ENCODE data around the gene CDKAL1. TPM values are rescaled to one million over a fixed set of nuclear protein-coding genes. Genes with fewer than 3 reads are reported as not detected.

Gene CDKAL1
- total RNA-seq, 4 donors from 2014 or later = 10.1 to 22.0 (median 12.5) TPM

DNA sequence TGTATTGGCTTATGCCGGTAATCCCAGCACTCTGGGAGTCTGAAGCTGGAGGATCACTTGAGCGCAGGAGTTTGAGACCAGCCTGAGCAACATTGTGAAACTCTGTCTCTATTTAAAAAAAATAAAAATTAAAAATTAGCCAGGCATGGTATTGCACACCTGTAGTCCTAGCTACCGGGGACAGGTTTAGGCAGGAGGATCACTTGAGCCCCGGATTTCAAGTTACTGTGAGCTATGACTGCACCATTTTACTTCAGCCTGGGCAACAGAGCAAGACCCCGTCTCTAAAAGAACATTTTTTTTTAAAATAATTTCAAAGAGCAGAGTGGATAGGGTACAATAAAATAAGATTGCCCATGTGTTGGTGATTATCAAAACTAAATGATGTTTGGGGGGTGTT, 576.4 kb downstream of the CDKAL1 start:
- Histone ChIP-seq H3K4me1 (peaks cover 23% of the 10 kb centered on the region), H3K36me3 (no peaks in the 10 kb centered on the region), H3K27me3 (no peaks in the 10 kb centered on the region), H3K27ac (no peak overlapping the region), H3K4me3 (no peak overlapping the region), H3K9me3 (no peaks in the 10 kb centered on the region)
- no peak for TF ChIP-seq POLR2AphosphoS5 (IDR thresholded peaks at IDR 0.05)
- TF ChIP-seq, protein P1, sequence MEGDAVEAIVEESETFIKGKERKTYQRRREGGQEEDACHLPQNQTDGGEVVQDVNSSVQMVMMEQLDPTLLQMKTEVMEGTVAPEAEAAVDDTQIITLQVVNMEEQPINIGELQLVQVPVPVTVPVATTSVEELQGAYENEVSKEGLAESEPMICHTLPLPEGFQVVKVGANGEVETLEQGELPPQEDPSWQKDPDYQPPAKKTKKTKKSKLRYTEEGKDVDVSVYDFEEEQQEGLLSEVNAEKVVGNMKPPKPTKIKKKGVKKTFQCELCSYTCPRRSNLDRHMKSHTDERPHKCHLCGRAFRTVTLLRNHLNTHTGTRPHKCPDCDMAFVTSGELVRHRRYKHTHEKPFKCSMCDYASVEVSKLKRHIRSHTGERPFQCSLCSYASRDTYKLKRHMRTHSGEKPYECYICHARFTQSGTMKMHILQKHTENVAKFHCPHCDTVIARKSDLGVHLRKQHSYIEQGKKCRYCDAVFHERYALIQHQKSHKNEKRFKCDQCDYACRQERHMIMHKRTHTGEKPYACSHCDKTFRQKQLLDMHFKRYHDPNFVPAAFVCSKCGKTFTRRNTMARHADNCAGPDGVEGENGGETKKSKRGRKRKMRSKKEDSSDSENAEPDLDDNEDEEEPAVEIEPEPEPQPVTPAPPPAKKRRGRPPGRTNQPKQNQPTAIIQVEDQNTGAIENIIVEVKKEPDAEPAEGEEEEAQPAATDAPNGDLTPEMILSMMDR (IDR thresholded peaks at IDR 0.05) = no peak
- 89% methylated on average over 5 of the region's 5 CpGs for WGBS
- no peak for DNase-seq (ENCODE audit: low spot score in 2 of 2)

DNA sequence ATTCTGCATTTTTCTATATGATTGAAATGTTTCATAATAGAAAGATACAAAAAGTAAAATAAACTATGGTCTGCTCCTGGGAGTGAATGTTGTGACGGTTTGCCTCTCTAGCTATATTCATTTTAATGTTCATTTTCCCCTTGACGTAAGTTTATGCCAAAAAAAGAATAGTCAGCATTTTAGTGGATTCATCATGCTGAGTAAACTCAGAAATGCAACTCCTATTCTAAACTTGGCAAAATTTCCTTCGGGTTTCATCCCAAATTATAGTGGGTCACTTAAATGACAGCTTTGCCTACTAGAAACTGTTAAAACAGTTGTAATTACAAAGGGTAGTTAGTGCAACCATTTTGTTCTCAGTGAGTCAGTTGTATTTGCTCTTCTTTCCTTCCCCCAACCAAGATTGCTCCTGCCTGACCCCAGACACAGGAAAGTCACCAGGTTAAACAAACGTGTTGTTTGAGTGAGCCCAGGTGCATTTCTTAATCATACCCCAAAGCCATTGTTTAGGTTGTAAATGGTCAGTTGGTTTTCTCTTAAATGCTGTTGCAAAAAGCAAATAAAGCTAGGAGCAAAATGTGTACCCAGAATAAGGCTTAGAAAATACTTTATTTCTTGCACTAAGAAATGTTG, 577.0 kb downstream of the CDKAL1 start:
- Histone ChIP-seq H3K36me3 (no peaks in the 10 kb centered on the region), H3K9me3 (no peaks in the 10 kb centered on the region), H3K4me3 (no peak overlapping the region), H3K27me3 (no peaks in the 10 kb centered on the region), H3K4me1 (peaks cover 23% of the 10 kb centered on the region), H3K27ac (no peak overlapping the region)
- TF ChIP-seq POLR2AphosphoS5 (IDR thresholded peaks at IDR 0.05) (no peak), EP300 (IDR thresholded peaks at IDR 0.05) (no peak), POLR2A (IDR thresholded peaks at IDR 0.05) (no peak)
- TF ChIP-seq, protein P1 (IDR thresholded peaks at IDR 0.05) = no peak
- no peak for DNase-seq (ENCODE audit: low spot score in 2 of 2)
- WGBS = 68% methylated on average over 4 of the region's 4 CpGs

DNA sequence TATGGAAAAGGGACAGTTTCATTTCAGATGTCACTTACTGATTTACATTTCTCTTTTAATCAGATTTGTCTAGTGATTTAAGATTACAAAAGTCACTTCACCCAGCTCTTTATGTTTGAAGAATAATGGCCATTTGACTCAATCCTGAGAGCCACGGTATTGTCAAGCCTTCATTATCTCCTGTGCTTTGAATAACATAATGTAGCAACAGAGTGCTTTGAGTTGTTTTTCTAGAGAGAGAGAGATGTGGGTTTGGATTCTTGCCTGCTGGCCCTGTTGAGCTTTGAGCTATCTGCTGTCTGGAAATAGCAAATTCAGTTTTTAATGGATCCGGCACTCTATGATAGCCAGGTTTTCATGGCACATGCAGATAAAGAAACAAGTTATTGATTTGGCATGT, 580.9 kb downstream of the CDKAL1 start:
- peaks cover 15% of the 10 kb centered on the region for H3K4me1 ChIP-seq
- DNase-seq (ENCODE audit: low spot score in 2 of 2) = no peak
- H3K36me3 ChIP-seq = no peaks in the 10 kb centered on the region
- H3K27me3 ChIP-seq = no peaks in the 10 kb centered on the region
- H3K9me3 ChIP-seq = no peaks in the 10 kb centered on the region
- TF ChIP-seq POLR2A (IDR thresholded peaks at IDR 0.05) = no peak
- no peak for TF ChIP-seq EP300 (IDR thresholded peaks at IDR 0.05)
- no peak for TF ChIP-seq POLR2AphosphoS5 (IDR thresholded peaks at IDR 0.05)
- TF ChIP-seq, protein P1 (IDR thresholded peaks at IDR 0.05) = no peak
- no peak overlapping the region for H3K27ac ChIP-seq
- H3K4me3 ChIP-seq = no peak overlapping the region
- WGBS = 37% methylated on average over 2 of the region's 2 CpGs

DNA sequence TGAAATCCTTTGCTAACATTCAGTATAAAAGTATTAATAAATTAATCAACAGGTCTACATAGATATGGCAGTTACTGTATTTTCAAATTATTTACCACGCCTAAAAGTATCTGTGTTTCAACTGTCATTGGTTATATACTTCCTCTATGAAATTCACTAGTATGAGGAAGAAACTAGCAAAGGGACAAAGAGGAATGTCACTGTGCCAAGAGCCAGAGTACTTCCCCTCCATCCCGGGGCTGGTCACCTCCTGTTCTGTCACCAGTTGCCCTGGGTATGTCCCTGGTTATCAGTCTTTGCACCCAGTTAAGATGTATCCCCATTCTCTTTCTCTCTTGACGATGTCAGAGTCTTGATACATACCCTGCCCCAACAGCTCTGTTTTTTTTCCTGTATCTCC, 582.5 kb downstream of the CDKAL1 start:
- Histone ChIP-seq H3K4me3 (no peak overlapping the region), H3K36me3 (no peaks in the 10 kb centered on the region), H3K9me3 (no peaks in the 10 kb centered on the region), H3K4me1 (peaks cover 13% of the 10 kb centered on the region), H3K27me3 (no peaks in the 10 kb centered on the region), H3K27ac (no peak overlapping the region)
- TF ChIP-seq POLR2A (IDR thresholded peaks at IDR 0.05) = no peak
- TF ChIP-seq, protein P1 (IDR thresholded peaks at IDR 0.05) = no peak
- TF ChIP-seq POLR2AphosphoS5 (IDR thresholded peaks at IDR 0.05) = no peak
- no peak for TF ChIP-seq EP300 (IDR thresholded peaks at IDR 0.05)
- no peak for DNase-seq (ENCODE audit: low spot score in 2 of 2)
- WGBS = 91% methylated on average over 3 of the region's 3 CpGs

DNA sequence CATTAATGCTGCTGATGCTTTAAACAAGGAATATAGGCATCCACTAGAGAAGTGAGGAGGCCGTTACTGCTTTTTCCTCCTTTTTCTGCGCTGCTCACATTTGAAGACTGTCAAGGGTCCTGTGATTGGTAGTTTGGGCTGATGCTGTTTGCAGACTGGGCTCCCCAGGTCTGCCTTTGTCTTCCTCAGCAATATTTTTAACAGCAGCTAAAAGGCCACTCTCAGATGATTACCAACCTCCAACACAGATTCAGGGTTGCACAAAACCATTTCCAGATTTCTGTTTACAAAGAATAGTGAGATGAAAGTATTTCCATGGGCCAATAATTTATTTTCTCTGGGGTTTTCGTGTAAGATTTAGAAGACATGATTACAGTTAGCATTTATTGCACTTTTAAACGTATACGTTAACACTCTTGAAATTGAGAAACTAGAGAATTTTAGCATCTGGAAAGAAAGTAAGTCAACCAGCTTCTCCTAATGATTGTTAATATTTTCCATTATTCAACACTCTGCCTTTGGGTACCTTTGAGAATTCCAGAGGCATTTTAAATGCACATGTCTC, 584.0 kb downstream of the CDKAL1 start:
- no peak for DNase-seq (ENCODE audit: low spot score in 2 of 2)

More for the DNA sequence above, 584.0 kb downstream of the CDKAL1 start:
- Histone ChIP-seq H3K9me3 (no peaks in the 10 kb centered on the region), H3K36me3 (no peaks in the 10 kb centered on the region), H3K27me3 (no peaks in the 10 kb centered on the region), H3K4me1 (peaks cover 9% of the 10 kb centered on the region), H3K27ac (no peak overlapping the region), H3K4me3 (no peak overlapping the region)
- TF ChIP-seq EP300 (IDR thresholded peaks at IDR 0.05) = no peak
- no peak for TF ChIP-seq POLR2A (IDR thresholded peaks at IDR 0.05)
- 92% methylated on average over 5 of the region's 5 CpGs for WGBS
